Subcutaneous adipose tissue (tissue), 4 donors: ENCODE data around the gene KDM4C. TPM values are rescaled to one million over a fixed set of nuclear protein-coding genes. Genes with fewer than 3 reads are reported as not detected.

Experiments
- total RNA-seq, 4 donors: library from RNA; depleted of rRNA; stranded (reverse); fragments of >200 nt; gene quantifications; one replicate each; pipeline ENCODE4 v1.1.0, GENCODE V29; 2016
- TF ChIP-seq, protein P1 (sequence below): fragments of 450-650 bp; IDR thresholded peaks from one replicate; pipeline ENCODE4 v1.5.1; 2016; ENCODE audit warnings: low read depth, mild to moderate bottlenecking, control low read depth, antibody characterized with exemption, moderate library complexity

KDM4C gene
- total RNA-seq, 4 donors from 2014 or later, result 31.6 to 37.2 (median 34.0) TPM

DNA sequence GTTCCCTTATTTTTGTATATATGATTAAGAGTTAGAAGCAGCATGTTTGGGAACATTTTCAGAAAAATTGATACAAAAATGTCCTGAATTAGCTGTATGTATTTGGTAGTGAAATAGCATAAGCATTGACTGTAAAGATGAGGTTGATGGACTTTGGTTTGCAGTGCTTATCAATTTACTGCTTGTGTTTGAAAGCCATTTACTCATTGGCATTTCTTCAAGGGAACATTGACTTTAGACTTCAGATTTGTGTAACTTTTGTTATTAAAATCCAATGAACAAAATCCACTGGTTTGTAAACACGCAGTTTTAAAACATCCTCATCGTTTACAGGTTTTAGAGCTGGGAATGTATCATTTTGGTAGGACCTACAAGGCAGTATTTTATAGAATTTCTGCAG lies 61.3 kb downstream of the KDM4C start:
- TF ChIP-seq, protein P1, sequence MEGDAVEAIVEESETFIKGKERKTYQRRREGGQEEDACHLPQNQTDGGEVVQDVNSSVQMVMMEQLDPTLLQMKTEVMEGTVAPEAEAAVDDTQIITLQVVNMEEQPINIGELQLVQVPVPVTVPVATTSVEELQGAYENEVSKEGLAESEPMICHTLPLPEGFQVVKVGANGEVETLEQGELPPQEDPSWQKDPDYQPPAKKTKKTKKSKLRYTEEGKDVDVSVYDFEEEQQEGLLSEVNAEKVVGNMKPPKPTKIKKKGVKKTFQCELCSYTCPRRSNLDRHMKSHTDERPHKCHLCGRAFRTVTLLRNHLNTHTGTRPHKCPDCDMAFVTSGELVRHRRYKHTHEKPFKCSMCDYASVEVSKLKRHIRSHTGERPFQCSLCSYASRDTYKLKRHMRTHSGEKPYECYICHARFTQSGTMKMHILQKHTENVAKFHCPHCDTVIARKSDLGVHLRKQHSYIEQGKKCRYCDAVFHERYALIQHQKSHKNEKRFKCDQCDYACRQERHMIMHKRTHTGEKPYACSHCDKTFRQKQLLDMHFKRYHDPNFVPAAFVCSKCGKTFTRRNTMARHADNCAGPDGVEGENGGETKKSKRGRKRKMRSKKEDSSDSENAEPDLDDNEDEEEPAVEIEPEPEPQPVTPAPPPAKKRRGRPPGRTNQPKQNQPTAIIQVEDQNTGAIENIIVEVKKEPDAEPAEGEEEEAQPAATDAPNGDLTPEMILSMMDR, result no peak

DNA sequence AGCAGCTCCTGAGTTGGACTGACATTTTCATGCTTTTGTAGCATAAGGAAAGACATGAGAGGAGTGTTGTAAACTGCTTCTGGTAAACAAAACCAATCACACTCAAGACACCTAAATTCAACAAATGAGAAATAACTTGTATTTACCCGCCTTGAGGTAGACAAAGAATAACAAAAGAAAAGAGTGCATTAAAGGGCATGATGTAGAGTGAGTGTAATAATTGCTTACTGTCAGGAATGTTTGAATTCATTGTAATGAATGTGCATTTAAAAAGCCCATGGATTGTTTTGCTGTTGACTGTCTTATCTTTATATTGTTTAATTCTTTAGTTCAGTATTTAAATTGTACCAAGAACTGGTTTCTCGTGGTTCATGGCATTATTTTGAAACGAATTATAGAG lies 61.8 kb downstream of the KDM4C start:
- TF ChIP-seq, protein P1, result no peak

DNA sequence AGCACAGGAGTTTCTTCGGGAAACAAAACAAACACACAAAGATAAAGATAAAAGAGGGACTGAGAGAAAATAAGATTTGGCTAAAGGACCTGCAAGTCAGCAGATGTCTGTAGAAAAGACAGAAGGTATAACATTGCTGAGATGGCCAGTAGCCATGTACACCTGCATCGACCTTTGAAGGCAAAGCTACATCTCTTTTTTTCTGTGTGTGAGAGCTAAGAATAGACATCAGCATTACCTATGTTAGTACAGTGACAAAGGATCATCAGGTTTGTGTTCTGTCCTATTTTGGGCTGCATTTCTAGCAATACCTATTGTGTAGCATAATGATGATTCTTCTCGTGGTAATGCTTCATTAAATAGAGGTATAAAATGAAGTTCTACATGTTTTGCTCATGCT lies 64.9 kb downstream of the KDM4C start:
- TF ChIP-seq, protein P1, result no peak

DNA sequence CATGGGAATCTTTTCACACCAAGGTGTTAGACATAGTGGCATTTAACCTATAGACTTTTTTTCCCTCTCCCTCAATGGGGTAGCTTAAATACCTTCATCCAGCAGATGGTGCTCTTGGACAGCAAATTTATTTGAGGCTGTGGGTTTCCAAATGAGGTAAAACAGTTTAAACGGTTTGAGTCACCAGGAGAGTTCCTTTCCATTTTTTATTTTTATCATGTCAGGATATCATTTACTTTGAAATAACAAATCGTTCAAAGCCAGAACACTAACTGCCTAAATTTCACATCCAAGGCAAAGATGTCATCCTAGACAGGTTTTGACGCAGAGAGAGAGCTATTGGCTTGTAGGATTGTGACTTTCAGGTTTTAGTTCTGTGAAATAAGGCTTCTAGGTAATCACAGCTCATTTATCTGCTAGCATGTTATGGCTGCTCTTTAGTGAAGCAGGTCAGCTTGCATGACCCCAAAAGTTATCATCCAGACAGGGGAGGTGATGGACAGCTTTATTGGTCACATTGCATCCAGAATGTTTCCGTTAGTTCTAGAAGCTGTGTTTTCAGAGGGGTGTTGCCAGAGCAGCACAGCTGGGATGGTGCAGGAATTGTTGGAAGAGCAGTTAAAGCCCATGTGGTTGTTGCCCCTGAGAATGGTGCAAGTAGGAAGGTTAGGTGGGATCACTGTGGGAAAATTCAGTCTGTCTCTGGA lies 69.8 kb downstream of the KDM4C start:
- TF ChIP-seq, protein P1, result no peak

DNA sequence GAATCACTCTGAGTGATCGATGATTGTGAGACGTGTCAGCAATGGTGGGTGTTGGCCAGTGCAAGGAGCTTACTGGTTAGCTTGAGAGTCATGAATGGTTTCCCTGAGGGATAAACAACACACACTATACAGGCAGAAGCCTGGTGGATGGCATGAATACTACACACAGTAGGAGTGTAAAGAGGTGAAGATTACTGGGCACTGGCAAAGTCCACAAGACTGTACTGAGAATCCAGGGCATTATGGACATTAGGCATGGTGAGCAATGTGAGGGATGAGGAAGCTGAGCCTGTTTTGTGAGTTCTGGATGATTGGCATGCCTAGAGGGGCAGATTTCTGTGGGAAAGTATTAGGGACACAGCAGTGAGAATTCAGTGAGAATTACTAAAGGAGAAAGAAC lies 71.3 kb downstream of the KDM4C start:
- TF ChIP-seq, protein P1, result no peak

DNA sequence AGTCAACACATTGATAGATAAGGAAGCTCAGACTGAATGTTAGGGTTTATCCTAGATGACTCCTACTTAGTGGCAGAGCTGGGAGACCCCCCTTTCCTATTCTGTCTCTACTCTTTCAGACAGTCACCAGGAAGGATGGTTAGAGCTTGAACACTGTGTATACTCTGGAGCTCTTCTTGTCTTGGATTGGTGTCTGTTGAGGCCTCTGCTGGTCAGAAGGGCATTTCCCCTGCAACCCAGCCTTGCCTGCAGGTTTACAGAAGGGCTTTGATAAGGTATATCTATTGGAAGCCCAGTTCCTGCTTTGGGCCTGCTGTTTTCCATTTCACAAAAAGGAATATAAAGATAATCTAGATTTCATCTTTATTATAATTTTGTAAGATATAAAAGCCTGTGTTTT lies 71.8 kb downstream of the KDM4C start:
- TF ChIP-seq, protein P1, result no peak

DNA sequence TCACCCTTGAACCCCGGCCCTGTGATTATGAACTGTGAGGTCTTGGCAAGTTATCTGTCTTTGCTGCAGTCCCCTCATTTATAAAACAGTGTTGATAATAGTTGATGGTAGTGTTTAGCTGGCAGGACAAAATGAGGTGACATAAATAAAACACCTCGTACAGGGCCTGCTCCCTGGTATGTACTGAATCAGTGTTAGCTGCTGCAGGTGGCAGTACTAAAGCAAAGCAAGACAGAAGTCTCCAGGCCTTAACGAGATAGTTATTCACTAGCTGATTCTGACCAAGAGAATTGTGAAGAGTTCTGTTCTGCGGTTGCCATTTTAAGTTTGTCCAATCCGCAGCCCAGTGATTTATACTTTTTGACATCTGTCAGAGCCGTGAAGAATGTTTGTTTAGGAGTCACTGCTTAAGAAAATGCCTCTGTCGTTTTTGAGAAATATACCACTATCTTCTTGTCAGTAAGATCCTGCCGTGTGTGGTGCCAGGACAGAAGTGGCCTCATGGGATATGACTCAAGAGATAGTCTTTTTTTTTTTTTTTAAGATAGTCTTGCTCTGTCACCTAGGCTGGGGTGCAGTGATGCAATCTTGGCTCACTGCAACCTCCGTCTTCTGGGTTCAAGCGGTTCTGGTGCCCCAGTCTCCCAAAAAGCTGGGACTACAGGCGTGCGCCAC lies 75.9 kb downstream of the KDM4C start:
- TF ChIP-seq, protein P1, result no peak
